GM10248 (cell line): Measurements from ENCODE around the gene LDLRAD2.

Experiments
- CTCF ChIA-PET: fragments of 300-600 bp; sonication (Branson Sonifier 250); formaldehyde crosslinking; extraction: SDS; loops from one replicate; lab custom pipeline; 2021; ENCODE audit warnings: antibody characterized with exemption; lab: Yijun Ruan, JAX
- POLR2A ChIA-PET: fragments of 350-650 bp; sonication (Branson Sonifier 250); formaldehyde crosslinking; extraction: SDS; loops from one replicate; lab custom pipeline; 2020; ENCODE audit warnings: antibody characterized with exemption; lab: Yijun Ruan, JAX
- DNase-seq: peaks from one replicate; pipeline ENCODE4 v3.0.0; 2012; ENCODE audit errors: extremely low spot score
- CTCF ChIP-seq: IDR thresholded peaks from 2 replicates; pipeline ENCODE4 v1.5.1; 2012; ENCODE audit warnings: mild to moderate bottlenecking, low read depth; ENCODE audit errors: extremely low read depth, missing control alignments, control extremely low read depth

LDLRAD2 gene

GRCh38 chr1:21801100-21801499 lies 11.0 kb upstream of the LDLRAD2 start:
- POLR2A ChIA-PET = no interaction called here

GRCh38 chr1:21804536-21804935 lies 7.5 kb upstream of the LDLRAD2 start:
- DNase-seq = no peak
- ChIA-PET CTCF (no interaction called here), POLR2A (no interaction called here)
- no peak for TF ChIP-seq CTCF

More at GRCh38 chr1:21801100-21801499, 11.0 kb upstream of the LDLRAD2 start:
- no peak for TF ChIP-seq CTCF
- CTCF ChIA-PET = interaction anchor here (1.6 kb wide), 1 partner anchor 13 kb away, joined by 3 read pairs; no protein-coding TSS in a partner anchor
- no peak for DNase-seq

- no peak for DNase-seq
- no peak for TF ChIP-seq CTCF
- POLR2A ChIA-PET = no interaction called here
- CTCF ChIA-PET = interaction anchor here (1.6 kb wide), 1 partner anchor 13 kb away, joined by 3 read pairs; no protein-coding TSS in a partner anchor
Observed at GRCh38 chr1:21813542-21813941, 1.5 kb downstream of the LDLRAD2 start.

- CTCF ChIA-PET = interaction anchor here (1.6 kb wide), 1 partner anchor 14 kb away, joined by 3 read pairs; no protein-coding TSS in a partner anchor
- POLR2A ChIA-PET = no interaction called here
- peak; percentile 84 for DNase-seq
- peak; percentile 54 for TF ChIP-seq CTCF
Observed at GRCh38 chr1:21814241-21814918, 2.3 kb downstream of the LDLRAD2 start.

- ChIA-PET POLR2A (no interaction called here), CTCF (interaction anchor here (1.6 kb wide), 1 partner anchor 14 kb away, joined by 3 read pairs; no protein-coding TSS in a partner anchor)
- no peak for DNase-seq
- TF ChIP-seq CTCF = no peak
Observed at GRCh38 chr1:21814981-21815582, 3.0 kb downstream of the LDLRAD2 start.

- CTCF ChIA-PET = no interaction called here
- no peak for DNase-seq
- TF ChIP-seq CTCF = no peak
- POLR2A ChIA-PET = no interaction called here
Observed at GRCh38 chr1:21815724-21816321, 3.8 kb downstream of the LDLRAD2 start.
